HCT116 (cell line): ENCODE results near the gene BRINP3. TPM values are rescaled to one million over a fixed set of nuclear protein-coding genes. Genes with fewer than 3 reads are reported as not detected.

ENCODE experiments used
- ATAC-seq: fragments of 200-7000 bp; cut with Tn5 transposase; 2 replicates; pipeline ENCODE4 v1.9.1; 2020; ENCODE audit warnings: mild to moderate bottlenecking, moderate library complexity
- BruUV-seq: library from RNA; stranded (reverse); fragments of 400-500 nt; replicated peaks from 2 replicates; lab custom pipeline; 2021; lab: Mats Ljungman, UMichigan
- CTCF ChIA-PET: fragments of 300-600 bp; sonication (Branson Sonifier 250); formaldehyde crosslinking; loops from one replicate; lab custom pipeline; 2021; ENCODE audit warnings: antibody characterized with exemption; lab: Charles Lee
- POLR2A ChIA-PET: fragments of 300-600, 350-600 bp; sonication (Branson Sonifier 250); formaldehyde crosslinking; loops from one replicate; lab custom pipeline; 2021; ENCODE audit warnings: antibody characterized with exemption; lab: Charles Lee
- RAD21 ChIA-PET, 2 experiments: fragments of 300-600 bp; sonication (Branson Sonifier 250); formaldehyde crosslinking; loops; one replicate each; lab custom pipeline; 2023; ENCODE audit warnings: low total read pairs in 2 of 2; ENCODE audit not compliant: uncharacterized antibody in 2 of 2, unreplicated experiment in 2 of 2, low non-redundant PET in 1 of 2; lab: Charles Lee
- DNase-seq: peaks from one replicate; pipeline ENCODE4 v3.0.0-alpha.2; 2010; ENCODE audit warnings: low read depth, low spot score
- H2AFZ ChIP-seq: fragments of 200-600 bp; shearing (Covaris generic), sonication (generic); 2 replicates; pipeline ENCODE4 v1.6.1; 2017; ENCODE audit warnings: low read depth, mixed run types, mixed read lengths, antibody characterized with exemption, low read length; ENCODE audit not compliant: poor library complexity, severe bottlenecking
- H3K27ac ChIP-seq: 2 replicates; pipeline ENCODE4 v1.5.1; 2012; ENCODE audit warnings: low read depth, low read length
- H3K27me3 ChIP-seq: fragments of 200-600 bp; sonication (generic); 2 replicates; pipeline ENCODE4 v1.6.1; 2016; ENCODE audit warnings: mixed run types, low read length, mixed read lengths; ENCODE audit not compliant: insufficient read depth
- H3K36me3 ChIP-seq, 2 experiments: fragments of 200-500 bp in 1 of 2; fragments of 200-600 bp in 1 of 2; sonication (Bioruptor generic) in 1 of 2; sonication (generic) in 1 of 2; 2 replicates each; pipeline versions ENCODE4 v1.5.1 to v1.6.1; 2014 to 2016; ENCODE audit warnings: low read length in 2 of 2, inconsistent platforms in 1 of 2, mixed read lengths in 1 of 2, mixed run types in 1 of 2; ENCODE audit not compliant: insufficient read depth in 2 of 2, control insufficient read depth in 1 of 2
- H3K4me1 ChIP-seq, 2 experiments: fragments of 200-600 bp in 1 of 2; sonication (generic) in 1 of 2; 2 replicates each; pipeline versions ENCODE4 v1.5.1 to v1.6.1; 2012 to 2017; ENCODE audit warnings: low read length in 2 of 2, inconsistent platforms in 1 of 2, mild to moderate bottlenecking in 1 of 2, mixed read lengths in 1 of 2, mixed run types in 1 of 2, moderate library complexity in 1 of 2; ENCODE audit not compliant: insufficient read depth in 2 of 2, control insufficient read depth in 1 of 2
- H3K4me2 ChIP-seq: fragments of 200-600 bp; sonication (generic); 2 replicates; pipeline ENCODE4 v1.6.1; 2017; ENCODE audit warnings: mixed run types, low read length, mixed read lengths
- H3K4me3 ChIP-seq, 2 experiments: fragments of 200-600 bp in 1 of 2; sonication (generic) in 1 of 2; replicated peaks in 1 of 2; 2 replicates each; pipeline ENCODE4 v1.5.1; 2011 to 2016; ENCODE audit warnings: low read length in 2 of 2, control low read depth in 1 of 2, low read depth in 1 of 2, mild to moderate bottlenecking in 1 of 2, mixed read lengths in 1 of 2, mixed run types in 1 of 2
- H3K79me2 ChIP-seq: fragments of 200-600 bp; sonication (generic); 2 replicates; pipeline ENCODE4 v1.6.1; 2017; ENCODE audit warnings: mild to moderate bottlenecking, mixed run types, low read length, moderate library complexity, mixed read lengths; ENCODE audit not compliant: insufficient read depth
- H3K9ac ChIP-seq: fragments of 200-600 bp; sonication (generic); 2 replicates; pipeline ENCODE4 v1.6.1; 2016; ENCODE audit warnings: low read length, mixed read lengths
- H3K9me2 ChIP-seq: fragments of 200-600 bp; sonication (generic), shearing (Covaris generic); 2 replicates; pipeline ENCODE4 v1.6.1; 2017; ENCODE audit warnings: mixed run types, mild to moderate bottlenecking, moderate library complexity; ENCODE audit not compliant: insufficient read depth
- H3K9me3 ChIP-seq, 2 experiments: fragments of 200-500 bp in 1 of 2; fragments of 200-600 bp in 1 of 2; sonication (Bioruptor generic) in 1 of 2; sonication (generic) in 1 of 2; 2 replicates each; pipeline ENCODE4 v1.6.1; 2014 to 2017; ENCODE audit warnings: low read length in 2 of 2, mixed read lengths in 2 of 2, inconsistent platforms in 1 of 2, low read depth in 1 of 2, mild to moderate bottlenecking in 1 of 2, mixed run types in 1 of 2, moderate library complexity in 1 of 2; ENCODE audit not compliant: control insufficient read depth in 1 of 2, insufficient read depth in 1 of 2
- H4K20me1 ChIP-seq: fragments of 200-600 bp; sonication (generic), shearing (Covaris generic); 2 replicates; pipeline ENCODE4 v1.6.1; 2017; ENCODE audit warnings: mixed run types, mild to moderate bottlenecking, moderate library complexity; ENCODE audit not compliant: insufficient read depth
- ATF3 ChIP-seq: IDR thresholded peaks from 2 replicates; pipeline ENCODE4 v1.6.1; 2012
- CEBPB ChIP-seq: IDR thresholded peaks from 2 replicates; pipeline ENCODE4 v1.6.1; 2012; ENCODE audit warnings: low read depth
- EZH2phosphoT487 ChIP-seq: fragments of 200-600 bp; IDR thresholded peaks from 2 replicates; pipeline ENCODE4 v1.6.1; 2018; ENCODE audit warnings: antibody characterized with exemption, borderline replicate concordance
- FOSL1 ChIP-seq: IDR thresholded peaks from 2 replicates; pipeline ENCODE4 v1.6.1; 2012; ENCODE audit warnings: low read depth
- POLR2A ChIP-seq: IDR thresholded peaks from 2 replicates; pipeline ENCODE4 v1.7.0; 2011; ENCODE audit warnings: borderline replicate concordance; ENCODE audit not compliant: insufficient read depth, insufficient read length; ENCODE audit errors: extremely low read depth
- POLR2AphosphoS5 ChIP-seq: IDR thresholded peaks from 2 replicates; pipeline ENCODE4 v1.6.1; 2011; ENCODE audit warnings: mild to moderate bottlenecking, low read depth, low read length, moderate library complexity
- REST ChIP-seq: IDR thresholded peaks from 2 replicates; pipeline ENCODE4 v1.6.1; 2012; ENCODE audit warnings: low read depth
- SRF ChIP-seq: IDR thresholded peaks from 2 replicates; pipeline ENCODE4 v1.6.1; 2012; ENCODE audit warnings: low read depth
- YY1 ChIP-seq: IDR thresholded peaks from 2 replicates; pipeline ENCODE4 v1.6.1; 2011; ENCODE audit warnings: low read length, low read depth, moderate library complexity, mild to moderate bottlenecking; ENCODE audit not compliant: insufficient replicate concordance; ENCODE audit errors: extremely low read depth
- intact Hi-C: fragments of 100-400 bp; cut with micrococcal nuclease; formaldehyde crosslinking; loops from 2 replicates; pipeline ENCODE4 v1.10.0; 2022
- total RNA-seq: library from RNA; stranded (reverse); gene quantifications from one replicate; pipeline ENCODE4 v1.2.1, GENCODE V29; 2021; ENCODE audit not compliant: unreplicated experiment
- TF ChIP-seq, protein P1 (sequence below), 3 experiments: fragments of 200-600 bp in 1 of 3; sonication (generic) in 1 of 3; IDR thresholded peaks in 2 of 3; conservative IDR thresholded peaks in 1 of 3; 2 replicates each; pipeline ENCODE4 v1.5.1; 2012 to 2017; ENCODE audit warnings: low read depth in 2 of 3, low read length in 2 of 3, antibody characterized with exemption in 1 of 3, borderline replicate concordance in 1 of 3, control low read depth in 1 of 3, mild to moderate bottlenecking in 1 of 3, mixed read lengths in 1 of 3, mixed run types in 1 of 3, moderate library complexity in 1 of 3; ENCODE audit not compliant: insufficient read depth in 1 of 3
- TF ChIP-seq, protein P2 (sequence below): IDR thresholded peaks from 2 replicates; pipeline ENCODE4 v1.6.1; 2012
- TF ChIP-seq, protein P3 (sequence below): IDR thresholded peaks from 2 replicates; pipeline ENCODE4 v1.6.1; 2011; ENCODE audit warnings: mild to moderate bottlenecking, low read length, moderate library complexity; ENCODE audit not compliant: insufficient replicate concordance; ENCODE audit errors: extremely low read depth

The BRINP3 gene
- total RNA-seq, 1 experiment from 2014 or later = not detected

- TF ChIP-seq, protein P1, sequence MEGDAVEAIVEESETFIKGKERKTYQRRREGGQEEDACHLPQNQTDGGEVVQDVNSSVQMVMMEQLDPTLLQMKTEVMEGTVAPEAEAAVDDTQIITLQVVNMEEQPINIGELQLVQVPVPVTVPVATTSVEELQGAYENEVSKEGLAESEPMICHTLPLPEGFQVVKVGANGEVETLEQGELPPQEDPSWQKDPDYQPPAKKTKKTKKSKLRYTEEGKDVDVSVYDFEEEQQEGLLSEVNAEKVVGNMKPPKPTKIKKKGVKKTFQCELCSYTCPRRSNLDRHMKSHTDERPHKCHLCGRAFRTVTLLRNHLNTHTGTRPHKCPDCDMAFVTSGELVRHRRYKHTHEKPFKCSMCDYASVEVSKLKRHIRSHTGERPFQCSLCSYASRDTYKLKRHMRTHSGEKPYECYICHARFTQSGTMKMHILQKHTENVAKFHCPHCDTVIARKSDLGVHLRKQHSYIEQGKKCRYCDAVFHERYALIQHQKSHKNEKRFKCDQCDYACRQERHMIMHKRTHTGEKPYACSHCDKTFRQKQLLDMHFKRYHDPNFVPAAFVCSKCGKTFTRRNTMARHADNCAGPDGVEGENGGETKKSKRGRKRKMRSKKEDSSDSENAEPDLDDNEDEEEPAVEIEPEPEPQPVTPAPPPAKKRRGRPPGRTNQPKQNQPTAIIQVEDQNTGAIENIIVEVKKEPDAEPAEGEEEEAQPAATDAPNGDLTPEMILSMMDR (IDR thresholded peaks at IDR 0.05 in 2 of 3, conservative IDR thresholded peaks at IDR 0.05 in 1 of 3; ENCODE audit: borderline replicate concordance in 1 of 3, insufficient read depth in 1 of 3, low read depth in 2 of 3, low read length in 2 of 3) = no peak
- no peak for TF ChIP-seq YY1
- no peak for TF ChIP-seq ATF3
- no peak for TF ChIP-seq CEBPB
Observed at GRCh38 chr1:190179817-190180216, 297.8 kb downstream of the BRINP3 start (continued).

- Histone ChIP-seq H2AFZ (no peak overlapping the region), H3K9ac (no peak overlapping the region), H3K27ac (no peak overlapping the region), H3K4me3 (no peak overlapping the region), H3K79me2 (no peaks in the 10 kb centered on the region), H3K27me3 (no peaks in the 10 kb centered on the region), H3K9me2 (no peaks in the 10 kb centered on the region), H4K20me1 (no peaks in the 10 kb centered on the region), H3K9me3 (no peaks in the 10 kb centered on the region), H3K36me3 (no peaks in the 10 kb centered on the region), H3K4me2 (no peak overlapping the region), H3K4me1 (no peaks in the 10 kb centered on the region)
- BruUV-seq = no TSS peak
- POLR2A ChIA-PET = no interaction called here
- ATAC-seq (no peak), DNase-seq (no peak)
- intact Hi-C loops = no loop called here
- RAD21 ChIA-PET = no interaction called here
- CTCF ChIA-PET = no interaction called here
- TF ChIP-seq ATF3 = no peak
- TF ChIP-seq YY1 = no peak
- no peak for TF ChIP-seq REST
- TF ChIP-seq, protein P2, sequence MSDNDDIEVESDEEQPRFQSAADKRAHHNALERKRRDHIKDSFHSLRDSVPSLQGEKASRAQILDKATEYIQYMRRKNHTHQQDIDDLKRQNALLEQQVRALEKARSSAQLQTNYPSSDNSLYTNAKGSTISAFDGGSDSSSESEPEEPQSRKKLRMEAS = no peak
- no peak for TF ChIP-seq CEBPB
- no peak for TF ChIP-seq FOSL1
- no peak for TF ChIP-seq POLR2A
- TF ChIP-seq, protein P3, sequence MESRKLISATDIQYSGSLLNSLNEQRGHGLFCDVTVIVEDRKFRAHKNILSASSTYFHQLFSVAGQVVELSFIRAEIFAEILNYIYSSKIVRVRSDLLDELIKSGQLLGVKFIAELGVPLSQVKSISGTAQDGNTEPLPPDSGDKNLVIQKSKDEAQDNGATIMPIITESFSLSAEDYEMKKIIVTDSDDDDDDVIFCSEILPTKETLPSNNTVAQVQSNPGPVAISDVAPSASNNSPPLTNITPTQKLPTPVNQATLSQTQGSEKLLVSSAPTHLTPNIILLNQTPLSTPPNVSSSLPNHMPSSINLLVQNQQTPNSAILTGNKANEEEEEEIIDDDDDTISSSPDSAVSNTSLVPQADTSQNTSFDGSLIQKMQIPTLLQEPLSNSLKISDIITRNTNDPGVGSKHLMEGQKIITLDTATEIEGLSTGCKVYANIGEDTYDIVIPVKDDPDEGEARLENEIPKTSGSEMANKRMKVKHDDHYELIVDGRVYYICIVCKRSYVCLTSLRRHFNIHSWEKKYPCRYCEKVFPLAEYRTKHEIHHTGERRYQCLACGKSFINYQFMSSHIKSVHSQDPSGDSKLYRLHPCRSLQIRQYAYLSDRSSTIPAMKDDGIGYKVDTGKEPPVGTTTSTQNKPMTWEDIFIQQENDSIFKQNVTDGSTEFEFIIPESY = no peak
- TF ChIP-seq, protein P1 (IDR thresholded peaks at IDR 0.05 in 2 of 3, conservative IDR thresholded peaks at IDR 0.05 in 1 of 3; ENCODE audit: borderline replicate concordance in 1 of 3, insufficient read depth in 1 of 3, low read depth in 2 of 3, low read length in 2 of 3) = no peak
- no peak for TF ChIP-seq EZH2phosphoT487
- no peak for TF ChIP-seq POLR2AphosphoS5
- no peak for TF ChIP-seq SRF
Observed at GRCh38 chr1:190178827-190179226, 298.8 kb downstream of the BRINP3 start.
